ENCODE data around the gene MRPS27. TPM values are rescaled to one million over a fixed set of nuclear protein-coding genes. Genes with fewer than 3 reads are reported as not detected.
A peak's percentile ranks its signal among the peaks of the same experiment; 100 is the strongest.

MRPS27 gene
- total and polyA plus RNA-seq, 9 of the 15 experiments (the other 6 are each of a cell fraction or from before 2014, with no cell fraction given) = 73.6 to 144 (median 106) TPM

DNA sequence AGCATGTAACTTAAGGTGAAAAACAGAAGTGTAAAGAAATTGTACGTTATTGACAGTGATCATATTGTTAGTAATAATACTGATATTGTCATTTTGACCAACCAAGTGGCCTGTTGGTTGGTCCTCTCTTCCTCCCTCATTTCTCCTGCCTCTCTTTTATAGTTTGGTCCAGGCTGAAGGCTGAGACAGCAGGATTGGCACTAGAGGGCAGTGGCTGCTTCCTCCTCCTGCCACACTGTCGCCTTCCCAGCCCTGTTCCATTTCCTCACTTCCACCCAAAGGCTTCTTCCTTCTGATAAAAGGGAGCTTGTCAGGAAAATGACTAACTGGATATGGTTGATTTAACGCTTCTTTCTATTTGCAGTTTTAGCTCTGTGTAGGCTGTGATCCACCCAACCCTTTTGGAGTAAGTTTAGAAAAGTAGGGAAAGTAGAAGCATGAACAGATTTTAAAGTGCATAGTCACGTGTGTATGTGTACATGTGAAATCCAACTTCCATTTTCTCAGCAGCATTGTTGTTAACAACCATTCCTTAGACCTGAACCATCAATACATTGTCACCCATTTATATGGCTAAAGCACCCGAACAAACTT is 35.8 kb upstream of the MRPS27 start:
- H4K20me1 ChIP-seq (replicated peaks; ENCODE audit: control insufficient read depth, insufficient read depth, low read length) = no peaks in the 10 kb centered on the region

More for the DNA sequence above, 35.8 kb upstream of the MRPS27 start:
- H3K9me3 ChIP-seq (replicated peaks; ENCODE audit: control insufficient read depth, insufficient read depth, low read depth, low read length) = no peaks in the 10 kb centered on the region
- no peaks in the 10 kb centered on the region for H3K79me2 ChIP-seq (ENCODE audit: control insufficient read depth, insufficient read depth, low read length)
- peak; percentile 35 for FAIRE-seq
- peak; percentile 64; the same call in 2 of the 3 replicates for ATAC-seq
- H2AFZ ChIP-seq (ENCODE audit: low read depth, low read length) = no peak overlapping the region
- H3K27me3 ChIP-seq (ENCODE audit: control insufficient read depth in 2 of 2, insufficient read depth in 2 of 2, low read length in 2 of 2) = no peaks in the 10 kb centered on the region
- POLR2A ChIA-PET = interaction anchor here (0.6 to 1.9 kb wide), 2 partner anchors 10 to 48 kb away, joined by 3 to 7 read pairs; no protein-coding TSS in a partner anchor
- no peak overlapping the region for H3K9ac ChIP-seq (ENCODE audit: insufficient read depth in 1 of 2, low read depth in 2 of 2, low read length in 2 of 2)
- in situ Hi-C loops (cut with MboI) = no loop called here
- WGBS (ENCODE audit: insufficient coverage, low coverage, missing lambda C conversion rate) = 78% methylated on average over 5 of the region's 5 CpGs
- intact Hi-C loops (cut with micrococcal nuclease) = no loop called here
- BruUV-seq (replicated peaks) = no TSS peak
- H3K36me3 ChIP-seq (ENCODE audit: control insufficient read depth, insufficient read depth, low read length) = peaks cover 42% of the 10 kb centered on the region
- H3K4me1 ChIP-seq (replicated peaks in 1 of 2; ENCODE audit: control insufficient read depth in 2 of 2, insufficient read depth in 2 of 2, low read length in 2 of 2) = no peaks in the 10 kb centered on the region
- TF ChIP-seq, protein P1, sequence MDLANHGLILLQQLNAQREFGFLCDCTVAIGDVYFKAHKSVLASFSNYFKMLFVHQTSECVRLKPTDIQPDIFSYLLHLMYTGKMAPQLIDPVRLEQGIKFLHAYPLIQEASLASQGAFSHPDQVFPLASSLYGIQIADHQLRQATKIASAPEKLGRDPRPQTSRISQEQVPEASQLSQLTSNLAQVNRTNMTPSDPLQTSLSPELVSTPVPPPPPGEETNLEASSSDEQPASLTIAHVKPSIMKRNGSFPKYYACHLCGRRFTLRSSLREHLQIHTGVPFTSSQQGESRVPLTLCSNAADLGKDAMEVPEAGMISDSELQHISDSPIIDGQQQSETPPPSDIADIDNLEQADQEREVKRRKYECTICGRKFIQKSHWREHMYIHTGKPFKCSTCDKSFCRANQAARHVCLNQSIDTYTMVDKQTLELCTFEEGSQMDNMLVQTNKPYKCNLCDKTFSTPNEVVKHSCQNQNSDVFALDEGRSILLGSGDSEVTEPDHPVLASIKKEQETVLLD (IDR thresholded peaks at IDR 0.05) = no peak
- peak; percentile 19 to 50; a peak in 2 of 4 replicates for TF ChIP-seq RAD21 (CRISPR knock-in tag; conservative IDR thresholded peaks at IDR 0.05 in 1 of 2, IDR thresholded peaks at IDR 0.05 in 1 of 2)
- TF ChIP-seq, protein P2, sequence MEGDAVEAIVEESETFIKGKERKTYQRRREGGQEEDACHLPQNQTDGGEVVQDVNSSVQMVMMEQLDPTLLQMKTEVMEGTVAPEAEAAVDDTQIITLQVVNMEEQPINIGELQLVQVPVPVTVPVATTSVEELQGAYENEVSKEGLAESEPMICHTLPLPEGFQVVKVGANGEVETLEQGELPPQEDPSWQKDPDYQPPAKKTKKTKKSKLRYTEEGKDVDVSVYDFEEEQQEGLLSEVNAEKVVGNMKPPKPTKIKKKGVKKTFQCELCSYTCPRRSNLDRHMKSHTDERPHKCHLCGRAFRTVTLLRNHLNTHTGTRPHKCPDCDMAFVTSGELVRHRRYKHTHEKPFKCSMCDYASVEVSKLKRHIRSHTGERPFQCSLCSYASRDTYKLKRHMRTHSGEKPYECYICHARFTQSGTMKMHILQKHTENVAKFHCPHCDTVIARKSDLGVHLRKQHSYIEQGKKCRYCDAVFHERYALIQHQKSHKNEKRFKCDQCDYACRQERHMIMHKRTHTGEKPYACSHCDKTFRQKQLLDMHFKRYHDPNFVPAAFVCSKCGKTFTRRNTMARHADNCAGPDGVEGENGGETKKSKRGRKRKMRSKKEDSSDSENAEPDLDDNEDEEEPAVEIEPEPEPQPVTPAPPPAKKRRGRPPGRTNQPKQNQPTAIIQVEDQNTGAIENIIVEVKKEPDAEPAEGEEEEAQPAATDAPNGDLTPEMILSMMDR (IDR thresholded peaks at IDR 0.05 in 2 of 3, conservative IDR thresholded peaks at IDR 0.05 in 1 of 3; ENCODE audit: insufficient read depth in 2 of 3, low read depth in 1 of 3, low read length in 3 of 3) = peak; percentile 27 to 50 (median 42); a peak in 4 of 6 replicates
- H3K9me1 ChIP-seq (ENCODE audit: control insufficient read depth, insufficient read depth, low read length) = no peaks in the 10 kb centered on the region
- no peak overlapping the region for H3K4me2 ChIP-seq (ENCODE audit: insufficient read depth, low read length)
- no peak overlapping the region for H3K4me3 ChIP-seq
- DNase-seq (ENCODE audit: extremely low read depth in 1 of 4, low spot score in 3 of 4) = peak in 3 of 4 experiments; percentile 13 to 22 (median 18)
- H3K27ac ChIP-seq (ENCODE audit: extremely low read depth, low read depth, low read length) = no peak overlapping the region
- CTCF ChIA-PET (ENCODE audit: low intra/inter-chr PET ratio) = interaction anchor here (0.6 kb wide), 1 partner anchor 277 kb away, joined by 3 read pairs; no protein-coding TSS in a partner anchor
